K562 (cell line): ENCODE measurements around the gene ERCC1. TPM values are rescaled to one million over a fixed set of nuclear protein-coding genes. Genes with fewer than 3 reads are reported as not detected.
A peak's percentile ranks its signal among the peaks of the same experiment; 100 is the strongest.

Experiments used
- ARID2 ChIP-seq: fragments of 450-650 bp; IDR thresholded peaks from 2 replicates; pipeline ENCODE4 v1.6.1; 2017; ENCODE audit warnings: antibody characterized with exemption, mild to moderate bottlenecking
- CHCHD3 ChIP-seq: fragments of 250-450 bp; sonication (Bioruptor Pico); IDR thresholded peaks from 2 replicates; pipeline ENCODE4 v2.1.2; 2022; ENCODE audit warnings: mild to moderate bottlenecking
- ESRRA ChIP-seq: fragments of 450-650 bp; IDR thresholded peaks from 2 replicates; pipeline ENCODE4 v1.6.1; 2014; ENCODE audit warnings: low read depth, mild to moderate bottlenecking, moderate library complexity, borderline replicate concordance
- FOXA1 ChIP-seq: fragments of 450-650 bp; IDR thresholded peaks from 2 replicates; pipeline ENCODE4 v1.6.1; 2016; ENCODE audit warnings: mild to moderate bottlenecking, borderline replicate concordance
- FOXA3 ChIP-seq, 2 experiments: fragments of 450-650 bp in 1 of 2; sonication (generic) in 1 of 2; formaldehyde crosslinking; IDR thresholded peaks in 1 of 2; conservative IDR thresholded peaks in 1 of 2; 2 replicates each; pipeline versions ENCODE4 v1.4.0 to v1.8.0; 2020 to 2022; ENCODE audit warnings: mild to moderate bottlenecking in 2 of 2, missing genetic modification reagents in 1 of 2
- HLTF ChIP-seq: fragments of 450-650 bp; IDR thresholded peaks from 2 replicates; pipeline ENCODE4 v1.6.1; 2016
- MCM7 ChIP-seq, 2 experiments: fragments of 450-650 bp; IDR thresholded peaks; 2 replicates each; pipeline ENCODE4 v1.6.1; 2016 to 2018
- MTF1 ChIP-seq: fragments of 250-450 bp; sonication (Bioruptor Pico); IDR thresholded peaks from 2 replicates; pipeline ENCODE4 v1.9.0; 2021; ENCODE audit warnings: moderate library complexity, mild to moderate bottlenecking, inconsistent platforms, borderline replicate concordance
- NFE2 ChIP-seq: IDR thresholded peaks from 2 replicates; pipeline ENCODE4 v1.6.1; 2014; ENCODE audit warnings: antibody characterized with exemption, low read depth
- NFRKB ChIP-seq: fragments of 450-650 bp; IDR thresholded peaks from 2 replicates; pipeline ENCODE4 v1.6.1; 2016; ENCODE audit warnings: low read depth
- PHF21A ChIP-seq: fragments of 450-650 bp; IDR thresholded peaks from 2 replicates; pipeline ENCODE4 v1.6.1; 2017; ENCODE audit warnings: low read depth, borderline replicate concordance
- TAF7 ChIP-seq: fragments of 450-650 bp; IDR thresholded peaks from 2 replicates; pipeline ENCODE4 v1.6.1; 2016; ENCODE audit warnings: missing genetic modification characterization, missing compliant biosample characterization
- ZC3H11A ChIP-seq: IDR thresholded peaks from 2 replicates; pipeline ENCODE4 v1.6.1; 2012; ENCODE audit warnings: low read depth, low read length, improper control_type of control experiment
- ZNF274 ChIP-seq: IDR thresholded peaks from 2 replicates; pipeline ENCODE4 v1.6.1; 2011; ENCODE audit warnings: low read depth, mild to moderate bottlenecking, low read length, moderate library complexity, borderline replicate concordance
- ZNF77 ChIP-seq: fragments of 250-450 bp; sonication (Bioruptor Pico); IDR thresholded peaks from 2 replicates; pipeline ENCODE4 v1.5.0; 2020
- ZNF780A ChIP-seq: fragments of 250-450 bp; sonication (Bioruptor Pico); IDR thresholded peaks from 2 replicates; pipeline ENCODE4 v1.5.0; 2021; ENCODE audit warnings: mild to moderate bottlenecking
- polyA plus RNA-seq, 8 experiments: library from polyadenylated mRNA; depleted of rRNA in 4 of 8; stranded (reverse) in 5 of 8; unstranded in 3 of 8; fragments of >200 nt; fragmentation: Nextera tagmentation in 2 of 8; fragmentation: Illumina TruSeq in 1 of 8; extraction: Ambion mirVana in 2 of 8; extraction: Trizol in 1 of 8; gene quantifications; 2 replicates each; pipeline versions ENCODE4 v1.2.1 to v1.2.3, GENCODE V29; 2011 to 2014; ENCODE audit warnings: inconsistent platforms in 1 of 8, missing spikeins in 1 of 8
- total RNA-seq, 7 experiments: library from RNA; depleted of rRNA in 6 of 7; stranded (reverse); fragments of >200 nt in 6 of 7; fragmentation: Illumina TruSeq in 2 of 7; extraction: Trizol in 2 of 7; gene quantifications; 2 replicates each; pipeline versions ENCODE4 v1.2.1 to v1.2.3, GENCODE V29; 2011 to 2021; ENCODE audit warnings: low replicate concordance in 1 of 7
- TF ChIP-seq, protein P1 (sequence below), 2 experiments: fragments of 450-650 bp in 1 of 2; sonication (generic) in 1 of 2; formaldehyde crosslinking; conservative IDR thresholded peaks; 2 replicates each; pipeline versions ENCODE4 v1.4.0 to v1.8.1; 2020 to 2022; ENCODE audit warnings: mild to moderate bottlenecking in 1 of 2, missing genetic modification reagents in 1 of 2
- TF ChIP-seq, protein P2 (sequence below): IDR thresholded peaks from 2 replicates; pipeline ENCODE4 v1.6.1; 2016; ENCODE audit warnings: missing genetic modification characterization, missing compliant biosample characterization
- TF ChIP-seq, protein P3 (sequence below): fragments of 250-450 bp; sonication (Bioruptor Pico); IDR thresholded peaks from 2 replicates; pipeline ENCODE4 v1.8.0; 2021; ENCODE audit warnings: borderline replicate concordance, mild to moderate bottlenecking, moderate library complexity; ENCODE audit not compliant: poor library complexity, severe bottlenecking
- TF ChIP-seq, protein P4 (sequence below): fragments of 250-450 bp; sonication (Bioruptor Pico); IDR thresholded peaks from 2 replicates; pipeline ENCODE4 v1.4.0; 2020; ENCODE audit warnings: mild to moderate bottlenecking, moderate library complexity
- TF ChIP-seq, protein P5 (sequence below): fragments of 450-650 bp; formaldehyde crosslinking; IDR thresholded peaks from 2 replicates; pipeline ENCODE4 v1.4.0; 2020; ENCODE audit warnings: mild to moderate bottlenecking, moderate library complexity

ERCC1 gene
- total and polyA plus RNA-seq, 9 of the 15 experiments (the other 6 are each of a cell fraction or from before 2014, with no cell fraction given) = 9.3 to 92.6 (median 60.0) TPM

DNA sequence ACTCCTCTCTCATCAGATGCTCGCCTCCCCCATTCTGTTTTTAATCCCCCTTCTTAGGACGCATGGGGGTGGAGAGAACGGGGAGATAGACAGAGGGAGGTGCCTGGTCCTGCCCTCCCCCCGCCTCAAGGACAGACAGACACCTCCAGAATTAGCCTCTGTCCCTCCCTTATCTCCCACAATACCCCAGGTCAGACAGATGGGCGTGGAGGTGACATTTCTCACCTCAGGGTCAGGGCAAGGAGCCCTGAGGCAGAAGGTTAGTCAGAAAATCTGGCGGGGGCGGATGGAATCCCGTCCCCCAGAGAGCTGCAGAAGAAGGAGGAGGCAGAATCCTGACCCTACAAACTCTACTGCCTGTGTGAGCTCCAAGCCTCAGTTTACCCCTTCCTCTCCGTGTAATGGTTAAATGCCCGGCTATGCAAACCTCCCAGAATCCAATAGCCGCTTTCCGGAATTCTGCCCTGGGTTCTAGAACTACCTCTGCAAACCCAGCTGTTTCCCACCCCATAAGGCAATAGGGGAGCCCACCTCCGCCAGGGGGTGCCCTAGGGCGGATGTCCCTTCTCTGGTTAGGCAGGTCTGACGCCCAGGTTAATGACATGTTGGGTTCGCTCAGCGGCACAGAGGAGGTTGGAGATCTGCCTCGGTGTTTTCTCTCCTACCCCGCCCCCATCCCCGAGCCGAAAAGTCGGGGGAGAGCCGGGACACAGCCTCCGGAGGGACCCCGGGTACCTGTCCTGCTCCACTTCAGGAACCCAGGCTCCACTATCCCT, 19.7 kb downstream of the ERCC1 start (continued):
- TF ChIP-seq, protein P1, sequence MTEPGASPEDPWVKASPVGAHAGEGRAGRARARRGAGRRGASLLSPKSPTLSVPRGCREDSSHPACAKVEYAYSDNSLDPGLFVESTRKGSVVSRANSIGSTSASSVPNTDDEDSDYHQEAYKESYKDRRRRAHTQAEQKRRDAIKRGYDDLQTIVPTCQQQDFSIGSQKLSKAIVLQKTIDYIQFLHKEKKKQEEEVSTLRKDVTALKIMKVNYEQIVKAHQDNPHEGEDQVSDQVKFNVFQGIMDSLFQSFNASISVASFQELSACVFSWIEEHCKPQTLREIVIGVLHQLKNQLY (CRISPR knock-in tag; conservative IDR thresholded peaks at IDR 0.05) = 0 out of 4 replicates have a peak, but pooled peaks of 1 of the 2 experiments have one; percentile 15
- no peak; a peak in 1 of 4 replicates for TF ChIP-seq FOXA3 (CRISPR knock-in tag; conservative IDR thresholded peaks at IDR 0.05 in 1 of 2, IDR thresholded peaks at IDR 0.05 in 1 of 2)
- no peak for TF ChIP-seq NFRKB
- TF ChIP-seq PHF21A = peak; percentile 47; the same call in 1 of the 2 replicates
- TF ChIP-seq, protein P2, sequence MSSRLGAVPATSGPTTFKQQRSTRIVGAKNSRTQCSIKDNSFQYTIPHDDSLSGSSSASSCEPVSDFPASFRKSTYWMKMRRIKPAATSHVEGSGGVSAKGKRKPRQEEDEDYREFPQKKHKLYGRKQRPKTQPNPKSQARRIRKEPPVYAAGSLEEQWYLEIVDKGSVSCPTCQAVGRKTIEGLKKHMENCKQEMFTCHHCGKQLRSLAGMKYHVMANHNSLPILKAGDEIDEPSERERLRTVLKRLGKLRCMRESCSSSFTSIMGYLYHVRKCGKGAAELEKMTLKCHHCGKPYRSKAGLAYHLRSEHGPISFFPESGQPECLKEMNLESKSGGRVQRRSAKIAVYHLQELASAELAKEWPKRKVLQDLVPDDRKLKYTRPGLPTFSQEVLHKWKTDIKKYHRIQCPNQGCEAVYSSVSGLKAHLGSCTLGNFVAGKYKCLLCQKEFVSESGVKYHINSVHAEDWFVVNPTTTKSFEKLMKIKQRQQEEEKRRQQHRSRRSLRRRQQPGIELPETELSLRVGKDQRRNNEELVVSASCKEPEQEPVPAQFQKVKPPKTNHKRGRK (tag) = no peak
- no peak for TF ChIP-seq ZC3H11A
- TF ChIP-seq CHCHD3 (CRISPR knock-in tag) = no peak
- TF ChIP-seq HLTF = no peak; the same call in 1 of the 2 replicates
- no peak for TF ChIP-seq MTF1
- TF ChIP-seq NFE2 = no peak
- no peak for TF ChIP-seq MCM7 (IDR thresholded peaks at IDR 0.05)
- TF ChIP-seq, protein P3, sequence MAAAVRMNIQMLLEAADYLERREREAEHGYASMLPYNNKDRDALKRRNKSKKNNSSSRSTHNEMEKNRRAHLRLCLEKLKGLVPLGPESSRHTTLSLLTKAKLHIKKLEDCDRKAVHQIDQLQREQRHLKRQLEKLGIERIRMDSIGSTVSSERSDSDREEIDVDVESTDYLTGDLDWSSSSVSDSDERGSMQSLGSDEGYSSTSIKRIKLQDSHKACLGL (CRISPR knock-in tag) = no peak
- TF ChIP-seq ESRRA = peak; percentile 92
- no peak for TF ChIP-seq FOXA1
- TF ChIP-seq TAF7 (tag) = no peak
- TF ChIP-seq, protein P4, sequence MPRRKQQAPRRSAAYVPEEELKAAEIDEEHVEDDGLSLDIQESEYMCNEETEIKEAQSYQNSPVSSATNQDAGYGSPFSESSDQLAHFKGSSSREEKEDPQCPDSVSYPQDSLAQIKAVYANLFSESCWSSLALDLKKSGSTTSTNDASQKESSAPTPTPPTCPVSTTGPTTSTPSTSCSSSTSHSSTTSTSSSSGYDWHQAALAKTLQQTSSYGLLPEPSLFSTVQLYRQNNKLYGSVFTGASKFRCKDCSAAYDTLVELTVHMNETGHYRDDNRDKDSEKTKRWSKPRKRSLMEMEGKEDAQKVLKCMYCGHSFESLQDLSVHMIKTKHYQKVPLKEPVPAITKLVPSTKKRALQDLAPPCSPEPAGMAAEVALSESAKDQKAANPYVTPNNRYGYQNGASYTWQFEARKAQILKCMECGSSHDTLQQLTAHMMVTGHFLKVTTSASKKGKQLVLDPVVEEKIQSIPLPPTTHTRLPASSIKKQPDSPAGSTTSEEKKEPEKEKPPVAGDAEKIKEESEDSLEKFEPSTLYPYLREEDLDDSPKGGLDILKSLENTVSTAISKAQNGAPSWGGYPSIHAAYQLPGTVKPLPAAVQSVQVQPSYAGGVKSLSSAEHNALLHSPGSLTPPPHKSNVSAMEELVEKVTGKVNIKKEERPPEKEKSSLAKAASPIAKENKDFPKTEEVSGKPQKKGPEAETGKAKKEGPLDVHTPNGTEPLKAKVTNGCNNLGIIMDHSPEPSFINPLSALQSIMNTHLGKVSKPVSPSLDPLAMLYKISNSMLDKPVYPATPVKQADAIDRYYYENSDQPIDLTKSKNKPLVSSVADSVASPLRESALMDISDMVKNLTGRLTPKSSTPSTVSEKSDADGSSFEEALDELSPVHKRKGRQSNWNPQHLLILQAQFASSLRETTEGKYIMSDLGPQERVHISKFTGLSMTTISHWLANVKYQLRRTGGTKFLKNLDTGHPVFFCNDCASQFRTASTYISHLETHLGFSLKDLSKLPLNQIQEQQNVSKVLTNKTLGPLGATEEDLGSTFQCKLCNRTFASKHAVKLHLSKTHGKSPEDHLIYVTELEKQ (CRISPR knock-in tag) = no peak
- TF ChIP-seq ZNF780A = no peak
- TF ChIP-seq ZNF274 = no peak
- TF ChIP-seq ZNF77 (CRISPR knock-in tag) = no peak
- TF ChIP-seq, protein P5, sequence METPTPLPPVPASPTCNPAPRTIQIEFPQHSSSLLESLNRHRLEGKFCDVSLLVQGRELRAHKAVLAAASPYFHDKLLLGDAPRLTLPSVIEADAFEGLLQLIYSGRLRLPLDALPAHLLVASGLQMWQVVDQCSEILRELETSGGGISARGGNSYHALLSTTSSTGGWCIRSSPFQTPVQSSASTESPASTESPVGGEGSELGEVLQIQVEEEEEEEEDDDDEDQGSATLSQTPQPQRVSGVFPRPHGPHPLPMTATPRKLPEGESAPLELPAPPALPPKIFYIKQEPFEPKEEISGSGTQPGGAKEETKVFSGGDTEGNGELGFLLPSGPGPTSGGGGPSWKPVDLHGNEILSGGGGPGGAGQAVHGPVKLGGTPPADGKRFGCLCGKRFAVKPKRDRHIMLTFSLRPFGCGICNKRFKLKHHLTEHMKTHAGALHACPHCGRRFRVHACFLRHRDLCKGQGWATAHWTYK (CRISPR knock-in tag) = no peak
- no peak for TF ChIP-seq ARID2
